Tongue (tissue), 2 donors: Measurements from ENCODE around the gene ENDOV. TPM values are rescaled to one million over a fixed set of nuclear protein-coding genes. Genes with fewer than 3 reads are reported as not detected.
A peak's percentile ranks its signal among the peaks of the same experiment; 100 is the strongest.

Experiments used
- DNase-seq: peaks from one replicate; pipeline ENCODE4 v3.0.0-alpha.2; 2015
- total RNA-seq: library from RNA; depleted of rRNA; stranded (reverse); fragments of >200 nt; gene quantifications from one replicate; pipeline ENCODE4 v1.2.3, GENCODE V29; 2014

Gene ENDOV
- total RNA-seq, 1 donor from 2014 or later = 10.8 TPM

DNA sequence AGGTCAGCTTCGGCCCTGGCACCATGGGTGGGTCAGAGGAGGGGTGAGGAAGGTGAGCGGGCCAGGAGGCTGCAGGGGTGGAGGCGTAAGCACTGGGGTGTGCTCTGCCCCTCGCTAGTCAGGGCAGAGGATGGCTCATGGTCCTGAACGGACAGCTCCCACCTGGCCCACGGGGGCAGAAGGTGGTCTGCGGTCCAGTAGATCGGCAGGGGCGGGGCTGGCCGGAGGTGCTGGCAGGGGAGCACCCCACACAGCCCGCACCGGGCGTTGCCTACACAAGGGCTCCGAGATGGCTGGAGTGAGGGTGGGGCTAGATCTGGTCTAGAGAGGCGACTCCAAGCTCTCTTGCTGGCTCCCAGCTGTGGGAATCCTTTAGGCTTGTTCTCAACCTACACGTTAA, 53.3 kb downstream of the ENDOV start:
- DNase-seq = no peak

DNA sequence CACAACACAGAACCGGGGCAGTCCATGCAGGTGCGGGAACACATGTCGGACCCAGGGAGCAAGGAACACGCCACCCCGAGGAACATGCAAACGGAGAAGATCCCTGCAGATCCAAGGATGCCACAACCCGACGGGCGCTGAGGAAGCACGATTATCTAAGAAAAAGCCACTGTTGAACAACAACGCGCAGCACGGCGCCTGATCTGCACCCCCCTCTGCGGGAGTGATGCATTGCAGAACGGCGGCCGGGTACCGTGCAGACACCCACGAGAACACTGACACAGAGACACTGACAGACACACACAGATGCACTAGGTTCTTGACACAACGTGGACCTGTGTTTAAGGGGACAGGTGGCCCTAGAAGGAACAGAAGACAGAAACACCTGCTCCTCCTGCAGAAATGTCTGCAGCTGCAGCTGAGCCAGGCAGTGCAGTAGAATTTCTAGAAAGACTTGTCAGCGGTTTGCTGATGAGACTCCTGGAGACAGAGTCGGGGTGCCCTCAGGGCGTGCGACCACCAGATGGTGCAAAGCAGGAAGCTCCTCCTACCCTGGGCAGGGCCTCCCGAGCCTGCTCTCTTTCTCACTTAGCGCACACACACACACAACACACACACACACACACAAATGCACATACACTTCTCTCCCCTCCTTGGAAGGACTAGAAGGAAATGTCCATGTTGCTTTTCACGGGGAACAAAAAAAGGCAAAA, 54.0 kb downstream of the ENDOV start:
- no peak for DNase-seq

DNA sequence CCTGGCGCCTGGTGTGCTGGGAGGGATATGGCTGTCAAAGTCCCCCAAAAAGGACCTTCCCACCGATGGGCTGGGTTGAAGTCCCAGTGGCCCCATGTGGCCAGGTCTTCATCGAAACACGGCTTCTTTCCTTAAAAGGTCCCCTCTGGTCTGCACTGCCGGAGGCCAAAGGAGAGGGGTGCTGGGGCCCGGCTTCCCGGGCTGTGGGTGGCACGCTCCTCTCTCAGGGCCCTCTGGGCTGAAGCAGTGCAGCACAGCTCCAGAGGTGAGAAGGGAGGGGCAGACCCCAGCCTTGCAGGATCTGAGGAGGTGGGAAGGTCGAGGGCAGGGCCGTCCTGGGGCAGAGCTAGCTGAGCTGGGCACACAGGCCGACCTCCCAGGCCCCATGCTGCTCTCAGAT, 54.7 kb downstream of the ENDOV start:
- DNase-seq = no peak

DNA sequence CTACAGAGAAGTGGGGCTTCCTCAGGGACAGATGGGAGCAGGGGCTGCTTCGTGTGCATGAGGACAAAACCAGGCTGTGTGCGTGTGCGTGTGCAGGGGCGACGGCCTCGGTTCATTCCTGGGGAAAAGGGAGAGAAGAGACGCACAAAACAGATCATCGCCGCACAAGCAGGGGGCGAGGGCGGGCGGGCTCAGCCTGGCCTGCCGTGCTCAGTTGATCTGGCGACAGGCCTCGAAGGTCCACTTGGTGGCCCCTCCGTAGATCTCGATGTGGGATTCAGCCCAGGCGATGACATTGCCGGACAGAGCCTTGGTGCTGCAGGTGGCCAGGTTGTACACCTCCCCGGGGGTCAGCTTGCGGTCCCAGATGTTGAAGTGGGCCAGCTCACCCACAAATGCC, 55.6 kb downstream of the ENDOV start:
- DNase-seq = no peak

DNA sequence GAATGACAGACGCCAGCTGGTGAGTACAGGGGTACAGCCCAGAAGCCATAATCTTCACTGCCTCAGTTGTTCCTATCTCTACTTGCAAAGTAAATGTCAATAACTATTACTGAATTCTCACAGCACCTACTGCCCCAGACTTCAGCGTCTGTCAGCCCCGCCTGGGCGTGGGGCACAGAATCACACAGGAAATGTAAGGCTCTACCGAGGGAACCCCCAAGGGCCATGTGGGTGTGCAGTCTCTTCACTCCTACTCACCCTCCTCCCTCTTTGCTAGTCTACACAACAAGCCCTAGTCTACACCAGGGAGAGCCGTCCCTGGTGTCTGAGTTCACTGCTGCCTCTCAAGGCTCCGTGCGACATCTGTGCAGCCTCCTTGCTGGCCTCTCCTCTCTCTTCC, 57.0 kb downstream of the ENDOV start:
- DNase-seq = no peak

DNA sequence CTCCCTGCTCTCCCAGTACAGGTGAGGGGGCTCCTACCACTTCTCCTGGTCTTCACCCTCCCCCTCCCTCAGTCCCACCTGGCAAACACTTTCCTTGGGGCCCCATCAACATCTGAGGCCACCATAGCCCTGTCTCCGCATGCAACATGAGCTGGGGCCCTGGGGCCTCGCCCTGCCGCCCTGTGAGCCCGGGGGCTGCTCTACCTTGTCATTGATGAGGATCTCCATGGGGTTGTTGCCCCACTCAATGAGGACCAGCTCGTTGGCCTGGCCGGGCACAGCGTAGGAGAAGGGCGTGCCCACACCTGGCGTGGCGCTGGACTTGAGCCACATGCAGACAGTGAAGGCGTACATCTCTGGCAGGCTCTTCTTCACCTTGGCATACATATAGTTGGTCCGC, 58.0 kb downstream of the ENDOV start:
- DNase-seq = no peak

DNA sequence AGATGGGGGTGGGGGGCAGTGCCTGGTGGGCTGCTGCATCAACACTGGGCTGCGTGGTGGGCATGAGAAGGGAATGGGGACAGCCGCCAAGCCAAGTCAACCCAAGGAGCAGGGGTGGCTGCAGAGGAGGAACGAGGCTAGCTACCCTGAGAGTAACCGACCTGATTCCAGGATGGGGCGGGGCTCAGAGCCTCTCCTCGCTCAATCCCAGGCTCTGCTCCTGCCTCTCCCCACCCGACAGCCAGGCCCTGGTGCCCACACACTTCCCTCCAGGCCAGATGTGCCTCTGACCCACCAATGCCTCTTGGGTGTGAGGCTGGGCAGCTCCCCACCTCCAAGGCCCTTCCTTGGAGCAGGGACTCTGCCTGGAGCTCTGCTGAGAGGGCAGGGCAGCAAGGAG, 58.7 kb downstream of the ENDOV start:
- no peak for DNase-seq

DNA sequence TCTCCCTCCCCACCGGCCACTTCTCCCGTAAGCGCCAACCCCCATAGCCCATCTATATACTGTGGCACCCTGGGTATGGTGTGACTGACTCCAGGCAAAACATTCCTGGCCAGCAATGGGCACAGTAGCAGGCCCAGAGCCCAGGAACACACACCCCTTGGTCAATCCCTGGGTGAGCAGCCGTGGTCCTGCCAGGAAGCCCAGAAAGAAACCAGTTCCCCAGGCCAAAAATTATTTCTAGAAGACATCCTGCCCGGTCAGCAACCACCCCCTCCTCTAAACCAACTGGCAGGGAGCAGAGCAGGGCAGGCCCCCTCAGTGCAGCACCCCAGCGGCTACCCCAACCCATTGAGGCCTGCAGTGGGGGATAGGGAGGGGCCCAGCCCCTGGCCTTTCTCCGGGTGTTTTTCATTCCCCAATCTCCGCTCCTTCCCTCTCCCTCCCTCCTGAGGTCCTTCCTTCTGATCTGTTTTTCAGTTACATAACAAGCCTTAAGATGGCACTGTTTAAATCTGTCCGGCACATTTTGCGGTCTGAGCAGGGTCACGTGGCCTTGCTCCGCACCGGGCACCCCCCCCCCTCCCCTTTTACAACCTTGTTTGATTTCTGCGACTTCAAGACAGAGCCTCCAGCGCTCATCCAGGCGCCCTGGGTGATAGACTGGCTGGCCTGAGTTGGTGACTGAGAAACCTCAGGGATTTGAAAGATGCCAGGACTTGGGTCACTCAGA, 59.4 kb downstream of the ENDOV start:
- no peak for DNase-seq

DNA sequence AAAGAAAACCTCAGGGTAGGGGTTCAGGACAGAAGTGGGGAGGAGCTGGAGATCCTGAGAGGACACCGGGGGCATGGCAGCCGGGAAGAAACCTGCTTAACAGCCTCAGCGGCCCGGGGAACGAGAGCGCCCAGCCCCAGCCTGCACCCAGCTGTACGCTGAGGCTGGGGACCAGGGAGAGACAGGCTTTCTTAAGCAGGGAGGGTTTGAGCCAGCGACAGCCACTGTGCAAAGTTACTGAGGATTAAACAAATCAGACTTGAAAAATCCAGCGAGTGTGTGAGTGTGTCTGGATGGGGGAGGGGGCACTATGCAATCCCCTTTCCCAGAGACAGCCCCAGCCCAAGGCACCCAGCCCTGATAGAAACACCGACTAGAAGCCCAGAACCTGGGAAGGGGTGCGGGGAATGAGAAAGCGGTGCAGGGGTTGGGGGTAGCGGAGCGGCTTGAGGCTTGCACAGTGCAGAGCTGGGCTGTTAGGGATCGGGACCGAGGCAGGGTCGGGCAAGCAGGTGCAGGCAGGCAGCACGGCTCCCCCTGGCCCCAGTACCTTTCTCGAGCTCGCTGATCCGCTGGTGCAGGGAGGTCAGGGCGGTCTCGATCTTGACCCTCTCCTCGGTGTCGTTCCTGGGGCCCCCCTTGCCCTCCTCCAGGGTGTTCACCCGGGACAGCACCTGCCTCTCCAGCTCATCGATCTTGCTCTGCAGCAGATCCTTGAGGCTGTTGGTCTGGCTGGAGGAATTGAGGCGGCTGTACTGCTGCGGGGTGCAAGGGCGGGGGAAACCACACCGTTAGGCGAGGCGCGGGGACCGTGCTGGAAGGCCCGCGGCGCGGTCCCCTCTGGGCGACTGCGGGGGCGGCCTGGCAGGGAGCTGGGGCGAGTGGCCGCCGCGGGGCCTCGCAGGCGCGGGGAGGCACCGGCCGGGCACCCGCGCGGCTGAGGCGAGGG, 60.3 kb downstream of the ENDOV start:
- no peak for DNase-seq

DNA sequence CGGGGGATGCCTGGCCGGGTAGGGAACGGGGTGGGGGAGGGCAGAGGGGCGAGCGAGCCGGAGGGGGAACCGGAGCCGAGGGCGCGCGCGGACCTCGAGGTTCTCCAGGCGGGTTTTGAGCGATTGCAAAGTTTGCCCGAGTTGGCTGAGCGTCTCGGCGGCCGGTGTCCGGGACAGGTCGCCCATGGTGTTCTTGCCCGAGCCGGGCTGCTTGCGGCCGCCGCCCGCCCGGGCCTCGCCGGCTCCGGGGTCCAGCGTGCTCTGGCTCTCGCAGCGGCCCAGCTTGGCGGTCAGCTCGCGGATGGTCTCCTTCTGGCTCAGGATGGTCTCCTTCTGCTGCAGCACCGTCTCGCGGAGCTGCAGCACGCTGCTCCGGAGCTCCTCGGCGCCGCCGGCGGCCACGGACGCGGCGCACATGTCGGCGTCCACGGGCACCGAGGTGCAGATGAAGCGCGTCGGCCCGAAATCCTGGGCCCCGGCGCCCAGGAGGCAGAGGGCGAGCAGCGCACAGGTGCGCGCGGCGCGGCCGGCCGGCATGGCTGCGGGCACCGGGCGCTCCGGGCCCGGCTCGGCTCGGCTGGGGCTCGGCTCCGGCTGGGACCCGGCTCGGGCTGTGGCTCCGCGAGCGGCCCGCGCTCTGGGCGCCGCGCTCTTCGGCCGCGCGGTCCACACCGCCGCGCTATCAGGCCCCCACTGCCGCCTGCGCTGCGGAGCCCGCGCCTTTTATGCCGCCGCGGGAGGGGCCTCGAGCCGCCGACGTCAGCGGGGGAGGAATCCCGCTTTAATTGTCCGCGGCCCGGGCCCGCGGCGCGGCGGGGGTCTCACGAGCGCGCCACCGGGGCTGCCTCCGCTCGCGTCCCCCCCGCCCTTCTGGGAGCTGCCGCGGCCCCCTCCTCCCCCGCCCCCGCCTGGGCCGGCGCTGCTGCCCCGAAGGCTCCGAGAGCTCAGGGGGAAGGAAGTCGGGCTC, 61.2 kb downstream of the ENDOV start, which contains the start of gene NPTX1:
TSS of gene NPTX1 (minus strand) at position 698 of the 967 bp plus-strand sequence. CDS start at position 537, 161 bp downstream.
- DNase-seq = no peak

DNA sequence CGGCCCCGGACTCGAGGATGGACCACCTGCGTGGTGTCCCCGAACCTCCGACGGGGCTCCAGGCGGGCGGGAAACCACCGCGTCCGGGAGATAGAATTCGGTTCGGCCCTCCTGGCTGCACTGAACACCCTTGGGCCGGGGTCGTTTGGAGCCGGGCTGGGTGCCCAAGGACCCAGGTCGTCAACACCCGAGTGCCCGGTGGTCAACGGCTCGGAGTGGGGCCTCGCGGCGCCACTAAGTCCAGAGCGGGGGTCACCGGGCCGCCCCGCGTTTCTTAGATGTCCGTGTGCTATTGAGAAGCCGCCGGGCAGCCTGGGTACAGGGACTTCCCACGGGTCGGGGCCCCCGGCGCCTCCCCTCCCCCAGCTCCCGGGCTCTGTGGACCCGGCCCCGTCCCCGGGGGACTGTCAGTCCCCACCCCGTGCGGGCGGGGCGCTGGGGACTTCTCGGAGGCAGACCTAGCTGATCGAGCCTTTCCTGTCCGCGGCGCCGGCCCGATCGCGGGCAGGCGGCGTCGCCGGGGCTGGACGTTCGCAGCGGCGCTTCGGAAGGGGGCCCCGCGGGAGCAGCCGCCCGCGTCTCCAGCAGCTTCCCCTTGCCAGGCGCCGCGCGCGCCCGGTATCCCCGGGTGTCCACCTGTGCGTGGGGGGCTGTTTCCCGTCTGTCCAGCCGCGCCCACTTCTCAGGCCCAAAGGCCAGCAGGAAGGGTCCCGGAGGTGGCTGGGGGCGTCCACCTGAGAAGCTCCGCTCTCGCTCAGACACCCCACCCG, 62.1 kb downstream of the ENDOV start:
- DNase-seq = no peak

DNA sequence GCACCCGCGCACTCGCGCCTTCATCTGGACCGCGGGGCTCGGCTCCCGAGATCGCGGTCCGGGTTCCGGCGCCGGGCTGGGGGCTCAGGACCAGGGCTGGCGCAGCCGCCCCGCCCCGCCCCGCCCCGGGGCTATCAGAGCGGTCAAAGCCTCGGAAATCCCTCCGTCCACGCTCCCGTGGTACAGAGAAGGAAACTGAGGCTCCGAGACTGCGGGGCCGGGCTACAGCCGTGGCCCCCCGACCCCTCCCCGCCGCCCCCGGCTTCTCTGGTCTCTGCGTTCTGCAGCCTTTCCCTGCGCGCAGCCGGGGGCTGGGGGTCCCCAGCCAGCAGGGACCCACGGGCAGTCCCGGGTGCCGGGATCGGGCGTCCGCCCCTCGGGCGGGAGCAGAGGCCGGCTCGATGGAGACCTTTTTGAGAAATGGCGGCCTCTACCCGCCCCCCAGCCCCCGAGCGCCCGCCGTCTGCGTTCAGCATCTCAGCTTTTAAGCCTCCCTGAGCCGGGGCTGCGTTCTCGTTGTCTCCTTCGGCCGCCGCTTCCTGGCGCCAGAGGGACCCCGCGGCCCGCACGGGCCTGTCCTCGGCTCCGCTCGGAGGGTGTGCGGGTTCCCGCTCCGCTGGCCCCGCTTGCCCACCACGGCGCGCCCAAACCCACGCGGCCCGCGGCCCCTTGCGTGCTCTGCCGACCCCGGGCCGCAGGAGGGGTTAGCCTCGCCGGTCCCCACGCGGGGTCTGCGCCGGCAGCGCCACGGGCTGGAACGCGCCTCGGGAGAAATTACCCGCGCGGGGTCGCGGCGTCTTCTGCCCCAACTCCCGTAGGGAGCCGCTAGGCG, 62.9 kb downstream of the ENDOV start:
- peak; percentile 76 for DNase-seq

DNA sequence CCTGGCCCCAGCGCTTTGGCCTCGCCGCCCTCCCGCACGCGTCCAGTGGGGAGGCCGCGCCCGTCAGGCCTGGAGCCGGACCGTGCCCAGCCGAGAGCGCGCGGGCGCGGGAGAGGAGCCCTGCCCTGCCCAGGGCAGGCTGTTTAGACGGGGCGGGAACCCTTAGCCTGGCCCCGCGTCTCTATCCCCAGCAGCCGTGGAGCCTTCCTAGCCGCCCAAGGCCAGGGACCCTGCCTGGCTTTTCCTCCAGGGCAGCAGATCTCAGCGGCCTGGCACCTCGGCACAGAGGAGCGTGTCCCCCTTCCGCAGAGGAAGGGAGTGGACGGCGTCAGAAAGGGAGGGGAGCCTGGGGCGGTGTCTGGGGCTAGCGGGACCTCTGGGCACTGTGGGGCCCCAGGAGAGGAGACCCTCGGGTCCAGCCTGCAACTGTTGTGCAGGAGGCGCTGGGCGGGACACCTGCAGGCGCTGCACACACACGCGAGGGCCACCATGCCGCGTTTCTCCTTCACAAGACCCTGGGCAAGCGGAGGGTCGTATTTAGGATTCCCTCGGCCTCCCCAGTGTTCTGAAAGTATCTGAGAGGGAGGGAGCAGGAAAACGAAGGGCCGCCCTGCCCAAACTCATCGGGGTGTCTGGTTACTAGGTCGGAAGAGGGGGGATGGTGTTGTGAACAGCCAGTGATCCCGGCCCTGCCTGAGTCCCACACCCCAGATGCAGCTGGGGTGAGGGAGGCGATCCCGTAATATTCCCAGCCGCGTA, 63.7 kb downstream of the ENDOV start:
- DNase-seq = no peak

DNA sequence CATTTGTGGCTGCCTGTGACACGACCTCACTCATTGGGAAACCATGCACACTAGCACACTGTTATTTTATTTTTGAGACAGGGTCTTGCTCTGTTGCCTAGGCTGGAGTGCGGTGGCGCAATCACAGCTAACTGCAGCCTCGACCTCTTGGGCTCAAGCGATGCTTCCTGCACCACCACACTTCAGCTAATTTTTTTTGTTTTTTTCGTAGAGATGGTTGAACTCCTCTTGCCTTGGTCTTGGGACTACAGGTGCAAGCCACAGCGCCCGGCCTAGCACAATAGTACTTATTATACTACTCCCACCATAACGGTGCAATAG, 64.2 kb downstream of the ENDOV start:
- no peak for DNase-seq

DNA sequence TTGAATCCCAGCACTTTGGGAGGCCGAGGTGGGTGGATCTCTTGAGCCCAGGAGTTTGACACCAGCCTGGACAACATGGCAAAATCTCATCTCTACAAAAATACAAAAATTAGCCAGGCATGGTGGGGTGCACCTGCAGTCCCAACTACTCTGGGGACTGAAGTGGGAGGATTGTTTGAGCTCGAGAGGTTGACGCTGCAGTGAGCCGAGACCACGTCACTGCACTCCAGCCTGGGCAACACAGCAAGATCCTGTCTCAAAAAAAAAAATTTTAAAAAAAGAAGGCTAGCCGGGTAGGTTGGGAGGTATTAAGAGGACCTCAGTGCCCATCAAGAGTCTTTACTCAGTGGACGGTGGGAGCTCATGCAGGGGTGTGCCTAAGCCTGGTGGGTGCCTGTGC, 65.3 kb downstream of the ENDOV start:
- no peak for DNase-seq

DNA sequence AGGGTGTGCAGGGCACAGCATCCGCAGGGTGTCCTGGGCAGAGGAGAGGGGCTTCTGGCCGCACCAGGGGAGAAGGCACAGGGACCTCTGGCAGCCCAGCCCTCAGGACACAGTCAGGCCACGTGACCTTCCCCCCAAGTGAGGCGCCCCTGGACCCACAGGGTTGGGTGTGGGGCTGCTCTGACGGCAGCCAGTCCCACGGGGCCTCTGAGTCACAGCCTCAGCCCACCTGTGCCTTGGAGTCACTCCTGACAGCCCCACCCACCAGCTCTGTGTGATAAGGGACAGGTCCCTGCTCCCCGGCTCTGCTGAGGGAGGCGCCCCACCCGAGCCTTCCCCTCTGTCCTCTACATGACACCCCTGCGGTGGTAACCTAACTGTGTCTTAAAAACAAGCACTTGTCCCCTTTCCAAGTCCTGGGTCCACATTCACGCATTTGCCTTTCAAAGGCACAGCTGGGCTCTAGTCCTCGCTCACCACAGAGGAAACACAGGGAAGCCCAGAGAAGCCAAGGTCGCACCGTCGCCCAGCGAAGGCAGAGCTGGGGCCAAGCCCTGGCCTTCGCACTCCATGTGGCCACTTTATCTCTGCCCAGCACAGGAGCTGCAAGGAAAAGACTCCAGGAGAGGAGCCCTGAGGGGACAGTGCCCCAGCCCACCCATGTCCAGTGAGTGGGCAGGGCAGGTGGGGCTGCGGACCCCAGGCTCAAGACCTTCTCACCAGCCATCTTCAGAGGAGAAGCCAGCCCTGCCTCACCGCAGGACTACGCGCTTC, 66.5 kb downstream of the ENDOV start:
- no peak for DNase-seq

DNA sequence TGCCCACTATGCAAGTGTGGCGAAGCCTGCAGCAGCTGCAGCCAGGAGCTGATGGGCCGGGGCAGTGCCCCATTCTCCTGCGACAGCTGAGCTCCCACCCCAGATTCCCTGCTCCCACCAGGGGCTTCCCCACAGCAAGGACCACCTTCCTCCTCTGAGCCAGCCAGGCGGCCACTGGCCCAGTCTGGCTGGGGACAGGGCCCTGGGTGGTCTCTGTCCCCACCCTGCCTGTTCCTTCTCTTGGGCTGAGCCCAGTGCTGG, 67.0 kb downstream of the ENDOV start:
- no peak for DNase-seq

DNA sequence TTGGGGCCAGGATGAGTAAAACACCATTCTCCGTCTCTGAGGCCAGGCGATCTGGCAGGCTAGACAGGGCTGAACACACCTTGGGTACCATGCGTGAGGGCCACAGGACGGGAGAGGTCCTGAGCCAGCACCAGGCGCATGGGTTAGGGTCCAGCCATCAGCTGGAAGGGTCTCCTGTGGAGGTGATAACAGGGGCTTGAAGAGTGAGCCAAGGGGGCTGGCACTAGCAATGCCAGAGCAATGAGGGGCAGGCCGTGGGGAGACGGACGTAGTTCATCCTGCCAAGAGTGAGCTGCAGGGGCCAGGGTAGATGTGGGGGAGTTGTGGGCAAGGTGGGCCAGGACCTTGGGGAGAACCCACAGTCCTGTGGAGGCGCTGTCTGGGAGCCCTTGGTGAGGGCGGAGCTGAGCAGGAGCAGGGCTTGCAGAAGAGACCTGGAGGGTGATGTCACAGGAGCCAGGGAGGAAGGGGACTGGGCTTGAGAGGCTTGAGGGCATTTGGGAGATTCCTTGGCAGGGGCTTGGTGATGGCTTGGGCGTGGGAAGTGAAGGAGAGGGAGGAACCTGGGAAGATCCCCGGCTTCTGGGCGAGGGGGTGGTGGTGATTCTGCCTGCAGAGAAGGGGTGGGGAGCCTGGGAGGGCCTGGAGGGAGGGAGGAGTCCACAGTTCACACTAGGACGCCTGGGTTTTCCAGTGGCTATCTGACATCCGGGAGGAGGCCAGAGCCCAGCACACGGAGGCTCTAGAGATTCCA, 67.8 kb downstream of the ENDOV start:
- DNase-seq = no peak
